K562 treated with DMSO at 1 percent for 12 hours (cell line): Measurements from ENCODE around the gene SHC1. TPM values are rescaled to one million over a fixed set of nuclear protein-coding genes. Genes with fewer than 3 reads are reported as not detected.

Experiments
- total RNA-seq: library from RNA; unstranded; fragments of 300-600 nt; gene quantifications from 2 replicates; pipeline ENCODE4 v1.2.3, GENCODE V29; 2022; ENCODE audit not compliant: insufficient read depth

Gene SHC1, protein sequence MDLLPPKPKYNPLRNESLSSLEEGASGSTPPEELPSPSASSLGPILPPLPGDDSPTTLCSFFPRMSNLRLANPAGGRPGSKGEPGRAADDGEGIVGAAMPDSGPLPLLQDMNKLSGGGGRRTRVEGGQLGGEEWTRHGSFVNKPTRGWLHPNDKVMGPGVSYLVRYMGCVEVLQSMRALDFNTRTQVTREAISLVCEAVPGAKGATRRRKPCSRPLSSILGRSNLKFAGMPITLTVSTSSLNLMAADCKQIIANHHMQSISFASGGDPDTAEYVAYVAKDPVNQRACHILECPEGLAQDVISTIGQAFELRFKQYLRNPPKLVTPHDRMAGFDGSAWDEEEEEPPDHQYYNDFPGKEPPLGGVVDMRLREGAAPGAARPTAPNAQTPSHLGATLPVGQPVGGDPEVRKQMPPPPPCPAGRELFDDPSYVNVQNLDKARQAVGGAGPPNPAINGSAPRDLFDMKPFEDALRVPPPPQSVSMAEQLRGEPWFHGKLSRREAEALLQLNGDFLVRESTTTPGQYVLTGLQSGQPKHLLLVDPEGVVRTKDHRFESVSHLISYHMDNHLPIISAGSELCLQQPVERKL
- total RNA-seq, result 26.5 and 56.6 TPM in 2 replicates

GRCh38 chr1:154970631-154971340 lies at the start of gene SHC1:
TSS of gene SHC1 (minus strand) at chr1:154970747. CDS start at chr1:154970526, 221 bp downstream.

DNA sequence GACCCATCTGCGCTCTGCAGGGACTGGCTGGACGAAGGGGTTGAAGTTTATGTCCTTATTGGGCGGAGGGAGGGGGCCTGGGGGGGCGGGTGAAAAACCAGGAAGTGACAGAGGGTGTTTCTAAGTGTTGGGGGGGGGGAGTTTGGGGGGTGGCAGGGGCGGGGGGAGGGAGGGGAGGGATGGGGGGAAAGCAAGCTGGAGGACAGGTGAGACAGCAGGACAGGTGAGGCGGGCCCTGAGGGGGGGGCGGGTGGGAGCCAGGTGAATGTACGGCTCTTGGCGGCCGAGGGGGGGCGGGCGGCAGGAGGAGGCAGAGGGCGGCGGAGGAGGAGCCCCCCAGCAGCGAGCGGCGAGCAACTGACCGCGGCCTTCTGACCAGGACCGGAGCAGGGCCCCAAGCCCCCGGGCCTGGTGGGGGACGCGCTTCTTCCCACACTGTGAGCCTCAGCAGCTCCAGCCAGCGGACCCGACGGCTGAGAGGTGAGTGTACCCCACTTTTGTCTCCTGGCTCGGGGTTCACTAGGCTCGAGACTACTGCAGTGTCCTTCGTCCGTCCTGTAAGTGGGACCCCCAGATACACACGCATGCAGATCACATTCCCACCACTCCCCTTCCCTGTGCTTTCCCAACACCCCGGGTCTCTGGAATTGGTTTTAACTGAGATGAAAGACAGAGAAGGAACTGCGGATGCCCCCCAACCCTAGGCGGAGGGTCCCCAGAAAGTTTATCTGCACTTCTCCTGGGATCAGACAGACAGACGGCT lies 32.1 kb upstream of the SHC1 start, which contains the start of gene ZBTB7B:
TSS of gene ZBTB7B (plus strand) at position 339 of the 763 bp plus-strand sequence. CDS start 11,859 bp downstream, outside the sequence.

DNA sequence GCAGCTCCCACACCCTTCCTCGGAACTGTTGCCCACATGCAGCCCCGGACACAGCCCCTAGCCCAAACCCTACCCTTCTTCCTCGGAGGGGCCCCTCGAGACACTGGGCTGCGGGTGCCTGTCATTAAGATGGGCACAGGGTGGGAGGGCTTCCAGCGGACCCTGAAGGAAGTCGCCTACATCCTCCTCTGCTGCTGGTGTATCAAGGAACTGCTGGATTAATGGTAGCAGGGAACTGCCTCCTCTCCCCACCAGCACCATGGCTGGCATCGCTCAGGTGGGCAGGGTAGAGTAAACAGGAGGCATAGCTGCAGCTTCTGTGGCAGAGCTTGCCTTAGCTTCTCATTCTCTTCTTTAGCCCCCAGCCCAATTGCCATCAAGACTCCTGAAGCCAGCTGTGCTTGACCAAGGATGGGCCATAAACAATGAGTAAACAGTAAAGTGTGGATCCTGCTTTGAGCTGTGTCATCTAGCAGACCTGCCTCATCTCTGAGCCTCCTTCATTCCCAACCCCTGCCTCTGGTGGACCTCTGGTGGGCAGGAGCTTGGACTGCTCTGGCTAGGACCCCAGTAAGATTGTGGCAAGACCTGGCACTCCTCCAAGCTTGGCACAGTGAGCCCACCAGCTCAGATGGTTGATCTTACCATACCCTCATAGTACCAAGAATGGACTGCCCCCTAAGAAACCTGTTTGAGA lies 23.2 kb upstream of the SHC1 start, which contains the start of gene LENEP:
TSS of gene LENEP (plus strand) at position 15 of the 697 bp plus-strand sequence. CDS start at position 37, 22 bp downstream.

GRCh38 chr1:154982897-154983648 lies 12.5 kb upstream of the SHC1 start, which contains the start of gene FLAD1:
TSS of gene FLAD1 (plus strand) at chr1:154983344. CDS start at chr1:154983695, 351 bp downstream.

GRCh38 chr1:154974102-154974807 lies 3.7 kb upstream of the SHC1 start, which contains the start of gene CKS1B:
TSS of gene CKS1B (plus strand) at chr1:154974681. CDS start at chr1:154974746, 65 bp downstream.

GRCh38 chr1:154961207-154962155 lies 9.1 kb downstream of the SHC1 start, which contains the start of gene PYGO2:
TSS of gene PYGO2 (minus strand) at chr1:154961782. CDS start at chr1:154961576, 206 bp downstream.

DNA sequence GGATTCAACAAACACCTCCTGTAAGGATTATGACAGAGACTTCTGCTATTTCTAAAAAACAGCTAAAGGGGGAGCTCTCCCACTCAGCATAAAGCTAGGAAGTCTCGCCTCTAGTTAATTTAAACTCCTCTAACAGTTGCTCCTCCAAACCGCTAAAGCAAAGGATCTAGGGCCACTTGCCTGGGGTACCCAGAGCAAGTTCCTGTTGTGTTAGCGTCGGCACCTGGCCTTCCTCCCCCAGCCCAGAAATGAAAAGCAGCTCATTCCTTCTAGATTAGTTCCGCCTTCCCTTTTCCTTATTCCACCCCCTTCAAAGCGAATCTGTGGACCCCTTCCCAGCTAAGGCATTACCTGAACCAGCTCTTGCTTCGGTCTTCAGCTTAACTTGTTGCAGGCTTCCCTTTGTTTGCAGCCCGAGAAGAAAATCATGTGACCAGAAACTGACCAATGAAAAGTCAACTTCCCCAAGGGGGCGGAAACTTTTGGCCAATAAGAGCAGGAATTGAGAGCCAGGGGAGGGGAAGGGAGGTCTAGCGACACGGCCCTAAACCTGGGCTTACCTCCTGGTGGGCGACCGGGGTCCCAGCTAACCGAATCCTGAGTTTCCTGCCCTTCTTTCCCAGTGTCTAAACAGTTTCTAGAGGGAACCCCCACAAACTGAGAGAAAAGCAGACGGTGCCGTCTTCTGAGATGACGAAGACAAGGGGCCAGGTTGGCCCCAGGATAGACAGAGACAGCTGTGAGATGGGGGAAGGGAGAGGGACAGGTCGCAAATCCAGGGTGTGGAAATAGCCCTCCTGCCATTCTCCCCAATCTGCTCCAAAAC lies 14.6 kb downstream of the SHC1 start, which contains the start of gene PBXIP1:
TSS of gene PBXIP1 (minus strand) at position 382 of the 826 bp plus-strand sequence. CDS start 2,378 bp downstream, outside the sequence.

DNA sequence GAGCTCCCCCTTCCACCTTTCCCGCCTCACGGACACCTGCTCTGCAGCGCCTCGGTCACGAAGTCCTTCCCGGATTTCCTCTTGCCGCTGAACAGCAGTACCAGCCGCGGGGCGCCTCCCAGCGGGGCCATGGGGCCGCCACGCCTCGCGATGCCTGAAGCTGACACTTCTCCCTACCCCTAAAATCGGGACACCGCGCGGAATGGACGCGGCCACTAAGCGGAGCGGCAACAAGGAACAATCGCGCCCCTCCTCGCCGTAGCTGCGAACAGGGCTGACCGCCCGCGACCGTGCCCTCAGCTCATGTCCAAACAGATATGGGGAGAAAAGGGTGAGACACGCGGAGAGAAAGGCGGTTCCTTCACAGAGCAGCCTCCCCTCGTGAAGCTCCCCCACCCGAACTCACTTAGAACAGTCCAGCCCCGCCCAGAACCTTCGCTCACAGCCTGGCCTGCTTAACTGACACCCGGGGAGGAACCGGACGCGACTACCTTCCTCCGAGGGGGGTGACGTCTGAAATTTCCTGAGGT lies 33.9 kb downstream of the SHC1 start, which contains the start of gene PMVK:
TSS of gene PMVK (minus strand) at position 165 of the 530 bp plus-strand sequence. CDS start at position 131, 34 bp downstream.

Other genes with a start within 250 kb of the SHC1 start
- not detected in 2 replicates for gene KCNN3, start 100.5 kb downstream of the SHC1 start, total RNA-seq
- 12.9 and 20.3 TPM in 2 replicates for gene PMVK, start 34.0 kb downstream of the SHC1 start, total RNA-seq
- 15.6 and 22.5 TPM in 2 replicates for gene PBXIP1, start 14.6 kb downstream of the SHC1 start, total RNA-seq
- gene PYGO2, start 9.0 kb downstream of the SHC1 start, total RNA-seq, result 29.6 and 51.5 TPM in 2 replicates
- 450 and 472 TPM in 2 replicates for gene CKS1B, start 3.9 kb upstream of the SHC1 start, total RNA-seq
- 39.5 and 45.7 TPM in 2 replicates for gene FLAD1, start 12.6 kb upstream of the SHC1 start, total RNA-seq
- gene LENEP, start 22.8 kb upstream of the SHC1 start, total RNA-seq, result not detected in 2 replicates
- 31.1 and 37.0 TPM in 2 replicates for gene ZBTB7B, start 32.1 kb upstream of the SHC1 start, total RNA-seq
- gene DCST2, start 63.0 kb upstream of the SHC1 start, total RNA-seq, result 0.99 and 2.2 TPM in 2 replicates
- gene DCST1, start 63.1 kb upstream of the SHC1 start, total RNA-seq, result not detected in 2 replicates
- 44.7 and 44.9 TPM in 2 replicates for gene ADAM15, start 80.6 kb upstream of the SHC1 start, total RNA-seq
- 11.9 and 16.0 TPM in 2 replicates for gene EFNA4, start 93.0 kb upstream of the SHC1 start, total RNA-seq
- gene EFNA3, start 108.1 kb upstream of the SHC1 start, total RNA-seq, result 5.3 and 6.7 TPM in 2 replicates
- gene EFNA1, start 157.1 kb upstream of the SHC1 start, total RNA-seq, result 3.9 and 5.4 TPM in 2 replicates
- gene SLC50A1, start 165.1 kb upstream of the SHC1 start, total RNA-seq, result 106 and 112 TPM in 2 replicates
- gene DPM3, start 169.8 kb upstream of the SHC1 start, total RNA-seq, result 98.9 and 177 TPM in 2 replicates
- gene KRTCAP2, start 202.6 kb upstream of the SHC1 start, total RNA-seq, result 303 and 367 TPM in 2 replicates
- gene TRIM46, start 203.1 kb upstream of the SHC1 start, total RNA-seq, result 0.26 TPM in 1 of 2 replicates, not detected in the other
- 3.1 and 3.3 TPM in 2 replicates for gene THBS3, start 237.2 kb upstream of the SHC1 start, total RNA-seq
- 61.9 and 73.8 TPM in 2 replicates for gene MTX1, start 237.9 kb upstream of the SHC1 start, total RNA-seq